IMR-90 (cell line): ENCODE results near the gene SRRM4. TPM values are rescaled to one million over a fixed set of nuclear protein-coding genes. Genes with fewer than 3 reads are reported as not detected.

Source experiments
- ATAC-seq: fragments of 200-7000 bp; cut with Tn5 transposase; 2 replicates; pipeline ENCODE4 v1.9.1; 2020; ENCODE audit warnings: low read depth, mild to moderate bottlenecking, moderate library complexity
- BruUV-seq: library from RNA; stranded (reverse); fragments of 400-500 nt; replicated peaks from 2 replicates; lab custom pipeline; 2021; lab: Mats Ljungman, UMichigan
- CTCF ChIA-PET: fragments of 300-600 bp; formaldehyde crosslinking; extraction: SDS; loops from one replicate; lab custom pipeline; 2021; ENCODE audit warnings: antibody characterized with exemption; lab: Yijun Ruan, JAX
- POLR2A ChIA-PET: fragments of 300-600 bp; sonication (Branson Sonifier 250); formaldehyde crosslinking; loops from one replicate; lab custom pipeline; 2022; ENCODE audit warnings: antibody characterized with exemption; ENCODE audit not compliant: unreplicated experiment; lab: Charles Lee
- DNase-seq: peaks from one replicate; pipeline ENCODE4 v3.0.0; 2013
- H2AFZ ChIP-seq: replicated peaks from 2 replicates; pipeline ENCODE3; 2013; ENCODE audit warnings: low read length, mild to moderate bottlenecking; ENCODE audit not compliant: poor library complexity
- H2AK5ac ChIP-seq: 2 replicates; pipeline ENCODE4 v1.6.1; 2013; ENCODE audit warnings: low read depth, low read length, inconsistent platforms
- H2AK9ac ChIP-seq: replicated peaks from 2 replicates; pipeline ENCODE3; 2013; ENCODE audit warnings: mild to moderate bottlenecking, low read depth, low read length, moderate library complexity; ENCODE audit not compliant: poor library complexity
- H2BK120ac ChIP-seq: 2 replicates; pipeline ENCODE4 v1.6.1; 2013; ENCODE audit warnings: low read depth, low read length, inconsistent platforms
- H2BK15ac ChIP-seq: 3 replicates; pipeline ENCODE4 v1.6.1; 2013; ENCODE audit warnings: low read depth, low read length, inconsistent platforms
- H2BK20ac ChIP-seq: 2 replicates; pipeline ENCODE4 v1.6.1; 2013; ENCODE audit warnings: low read depth, mild to moderate bottlenecking, inconsistent platforms, low read length, moderate library complexity
- H2BK5ac ChIP-seq: 2 replicates; pipeline ENCODE4 v1.6.1; 2013; ENCODE audit warnings: mild to moderate bottlenecking, low read depth, low read length, inconsistent platforms; ENCODE audit not compliant: poor library complexity, severe bottlenecking
- H3K14ac ChIP-seq: replicated peaks from 2 replicates; pipeline ENCODE4 v1.6.1; 2013; ENCODE audit warnings: low read depth, low read length, inconsistent platforms
- H3K18ac ChIP-seq: 2 replicates; pipeline ENCODE4 v1.6.1; 2013; ENCODE audit warnings: low read depth, low read length, control low read depth
- H3K23ac ChIP-seq: 2 replicates; pipeline ENCODE4 v1.6.1; 2013; ENCODE audit warnings: low read depth, low read length, inconsistent platforms
- H3K27ac ChIP-seq: 2 replicates; pipeline ENCODE4 v1.5.1; 2013; ENCODE audit warnings: mild to moderate bottlenecking, control low read depth, low read length; ENCODE audit not compliant: insufficient read depth
- H3K27me3 ChIP-seq: 2 replicates; pipeline ENCODE4 v1.6.1; 2013; ENCODE audit warnings: low read length; ENCODE audit not compliant: control insufficient read depth, insufficient read depth
- H3K36me3 ChIP-seq: 2 replicates; pipeline ENCODE4 v1.6.1; 2013; ENCODE audit warnings: low read length, mixed read lengths; ENCODE audit not compliant: control insufficient read depth, insufficient read depth
- H3K4ac ChIP-seq: 2 replicates; pipeline ENCODE4 v1.6.1; 2013; ENCODE audit warnings: low read depth, low read length, inconsistent platforms
- H3K4me1 ChIP-seq: 2 replicates; pipeline ENCODE4 v1.6.1; 2013; ENCODE audit warnings: low read length, mixed read lengths; ENCODE audit not compliant: control insufficient read depth, insufficient read depth
- H3K4me2 ChIP-seq: 2 replicates; pipeline ENCODE4 v1.6.1; 2013; ENCODE audit warnings: low read depth, mild to moderate bottlenecking, control low read depth, low read length, moderate library complexity
- H3K4me3 ChIP-seq: 2 replicates; pipeline ENCODE4 v1.5.1; 2013; ENCODE audit warnings: low read depth, mild to moderate bottlenecking, control low read depth, low read length, moderate library complexity; ENCODE audit not compliant: insufficient read depth
- H3K56ac ChIP-seq: 2 replicates; pipeline ENCODE4 v1.6.1; 2013; ENCODE audit warnings: low read length, inconsistent platforms; ENCODE audit not compliant: insufficient read depth; ENCODE audit errors: extremely low read depth
- H3K79me1 ChIP-seq, 2 experiments: 2 replicates each; pipeline ENCODE4 v1.6.1; 2013; ENCODE audit warnings: low read length in 2 of 2, inconsistent platforms in 1 of 2, low read depth in 1 of 2
- H3K9ac ChIP-seq: 2 replicates; pipeline ENCODE4 v1.6.1; 2013; ENCODE audit warnings: low read depth, low read length, control low read depth
- H3K9me1 ChIP-seq: 2 replicates; pipeline ENCODE4 v1.6.1; 2013; ENCODE audit warnings: low read length, inconsistent platforms; ENCODE audit not compliant: insufficient read depth
- H3K9me3 ChIP-seq: 2 replicates; pipeline ENCODE4 v1.6.1; 2013; ENCODE audit warnings: low read length; ENCODE audit not compliant: control insufficient read depth, insufficient read depth
- H4K20me1 ChIP-seq: 2 replicates; pipeline ENCODE4 v1.6.1; 2013; ENCODE audit warnings: low read length, inconsistent platforms; ENCODE audit not compliant: insufficient read depth
- H4K5ac ChIP-seq: 2 replicates; pipeline ENCODE4 v1.6.1; 2013; ENCODE audit warnings: mild to moderate bottlenecking, low read depth, low read length, control low read depth
- H4K8ac ChIP-seq, 2 experiments: 2 replicates each; pipeline ENCODE4 v1.6.1; 2013; ENCODE audit warnings: low read depth in 2 of 2, low read length in 2 of 2, control low read depth in 1 of 2, inconsistent platforms in 1 of 2
- H4K91ac ChIP-seq: 2 replicates; pipeline ENCODE4 v1.6.1; 2013; ENCODE audit warnings: low read depth, low read length, inconsistent platforms; ENCODE audit not compliant: insufficient read depth
- BHLHE40 ChIP-seq: fragments of 150-350 bp; IDR thresholded peaks from 2 replicates; pipeline ENCODE4 v1.6.1; 2016; ENCODE audit warnings: mild to moderate bottlenecking, low read depth, low read length
- CEBPB ChIP-seq: IDR thresholded peaks from 2 replicates; pipeline ENCODE4 v1.6.1; 2012; ENCODE audit warnings: low read depth, low read length, improper control_type of control experiment
- CHD1 ChIP-seq: IDR thresholded peaks from 2 replicates; pipeline ENCODE4 v1.6.1; 2012; ENCODE audit warnings: low read depth, low read length, improper control_type of control experiment
- CTCF ChIP-seq: conservative IDR thresholded peaks from 2 replicates; pipeline ENCODE4 v1.5.1; 2012; ENCODE audit warnings: mild to moderate bottlenecking, low read depth, low read length, improper control_type of control experiment
- ELK1 ChIP-seq: fragments of 150-350 bp; IDR thresholded peaks from 2 replicates; pipeline ENCODE4 v1.6.1; 2016; ENCODE audit warnings: low read depth, mild to moderate bottlenecking, low read length, moderate library complexity, borderline replicate concordance
- FOS ChIP-seq: fragments of 150-350 bp; IDR thresholded peaks from 2 replicates; pipeline ENCODE4 v1.6.1; 2016; ENCODE audit warnings: low read depth, low read length
- MAFK ChIP-seq: IDR thresholded peaks from 2 replicates; pipeline ENCODE4 v1.6.1; 2012; ENCODE audit warnings: low read depth, low read length, improper control_type of control experiment
- MAZ ChIP-seq: IDR thresholded peaks from 2 replicates; pipeline ENCODE4 v1.6.1; 2012; ENCODE audit warnings: low read depth, mild to moderate bottlenecking, low read length, improper control_type of control experiment, moderate library complexity, borderline replicate concordance
- MXI1 ChIP-seq: IDR thresholded peaks from 2 replicates; pipeline ENCODE4 v1.6.1; 2012; ENCODE audit warnings: low read depth, mild to moderate bottlenecking, low read length, moderate library complexity, borderline replicate concordance
- NFE2L2 ChIP-seq: fragments of 150-350 bp; IDR thresholded peaks from 2 replicates; pipeline ENCODE4 v1.6.1; 2016; ENCODE audit warnings: low read depth, mild to moderate bottlenecking, low read length
- POLR2A ChIP-seq: IDR thresholded peaks from 2 replicates; pipeline ENCODE4 v1.6.1; 2012; ENCODE audit warnings: mild to moderate bottlenecking, low read depth, low read length
- RAD21 ChIP-seq: IDR thresholded peaks from 2 replicates; pipeline ENCODE4 v1.6.1; 2012; ENCODE audit warnings: low read length, improper control_type of control experiment
- RCOR1 ChIP-seq: IDR thresholded peaks from 2 replicates; pipeline ENCODE4 v1.6.1; 2012; ENCODE audit warnings: mild to moderate bottlenecking, low read length, improper control_type of control experiment; ENCODE audit not compliant: insufficient replicate concordance
- RFX5 ChIP-seq: IDR thresholded peaks from 2 replicates; pipeline ENCODE4 v1.8.0; 2012; ENCODE audit warnings: low read depth, mild to moderate bottlenecking, low read length, moderate library complexity
- SMC3 ChIP-seq: fragments of 150-350 bp; IDR thresholded peaks from 2 replicates; pipeline ENCODE4 v1.6.1; 2016; ENCODE audit warnings: low read depth, mild to moderate bottlenecking, antibody characterized with exemption, low read length, moderate library complexity
- USF2 ChIP-seq: fragments of 150-350 bp; IDR thresholded peaks from 2 replicates; pipeline ENCODE4 v1.6.1; 2017; ENCODE audit warnings: mild to moderate bottlenecking, antibody characterized with exemption, low read length, low read depth
- WGBS, 2 experiments: methylation state at CpG; one replicate each; pipeline versions ENCODE4 v1.1.5 to v1.1.7; 2013; ENCODE audit warnings: missing lambda C conversion rate in 2 of 2; ENCODE audit not compliant: insufficient read length in 1 of 2; ENCODE audit errors: extremely low coverage in 2 of 2; 5-methylcytosine and 5-hydroxymethylcytosine counted together
- dilution Hi-C: fragments of 300-500 bp; cut with HindIII; formaldehyde crosslinking; loops from one replicate; pipeline ENCODE4 v1.14.3; 2018; ENCODE audit warnings: low sequenced_read_pairs; ENCODE audit not compliant: unreplicated experiment
- in situ Hi-C: fragments of 300-500 bp; cut with MboI; formaldehyde crosslinking; loops from 3 replicates; pipeline ENCODE4 v1.14.3; 2019; ENCODE audit warnings: low sequenced_read_pairs, inconsistent platforms, mixed read lengths
- intact Hi-C: fragments of 100-400 bp; cut with micrococcal nuclease; formaldehyde crosslinking; loops from 2 replicates; pipeline ENCODE4 v1.10.0; 2022
- polyA plus RNA-seq, 3 experiments: library from polyadenylated mRNA; depleted of rRNA; stranded (reverse); fragments of >200 nt; gene quantifications; 2 replicates each; pipeline ENCODE4 v1.2.3, GENCODE V29; 2012; ENCODE audit warnings: low replicate concordance in 1 of 3
- total RNA-seq: library from RNA; depleted of rRNA; stranded (reverse); fragments of >200 nt; gene quantifications from 2 replicates; pipeline ENCODE4 v1.2.3, GENCODE V29; 2012

The SRRM4 gene
- total and polyA plus RNA-seq, 2 of the 4 experiments (the other 2 are of a cell fraction), result not detected

- Histone ChIP-seq H2AK9ac (no peak overlapping the region), H2BK120ac (no peak overlapping the region), H3K56ac (no peak overlapping the region), H3K4me3 (no peak overlapping the region), H3K4ac (no peak overlapping the region), H4K8ac (no peak overlapping the region), H3K27me3 (no peaks in the 10 kb centered on the region), H3K9me1 (0 out of 2 replicates have a peak, but pooled peaks cover 3% of the 10 kb centered on the region), H4K20me1 (no peaks in the 10 kb centered on the region), H3K14ac (no peak overlapping the region), H3K18ac (no peak overlapping the region), H2BK15ac (no peak overlapping the region), H3K4me1 (0 out of 2 replicates have a peak, but pooled peaks cover 2% of the 10 kb centered on the region), H3K23ac (no peak overlapping the region), H2BK20ac (no peak overlapping the region), H3K79me1 (no peaks in the 10 kb centered on the region), H4K5ac (no peak overlapping the region), H2BK5ac (no peak overlapping the region), H3K27ac (no peak overlapping the region), H3K9ac (no peak overlapping the region), H2AFZ (no peak overlapping the region), H3K36me3 (no peaks in the 10 kb centered on the region), H2AK5ac (no peak overlapping the region), H4K91ac (no peak overlapping the region), H3K9me3 (no peaks in the 10 kb centered on the region), H3K4me2 (no peak overlapping the region)
- intact Hi-C loops, result no loop called here
- dilution Hi-C loops, result no loop called here
- WGBS, 2 experiments, result no CpG with 5 or more reads among the region's 4 CpGs
- TF ChIP-seq BHLHE40, result no peak
- TF ChIP-seq MXI1, result no peak
- TF ChIP-seq CTCF, result no peak
- TF ChIP-seq SMC3, result no peak
- TF ChIP-seq MAZ, result no peak
- TF ChIP-seq CEBPB, result no peak
- TF ChIP-seq ELK1, result no peak
- TF ChIP-seq MAFK, result no peak
- no peak for TF ChIP-seq RAD21
- no peak for TF ChIP-seq POLR2A
- no peak for TF ChIP-seq CHD1
- TF ChIP-seq USF2, result no peak
- TF ChIP-seq RCOR1, result no peak
- no peak for TF ChIP-seq RFX5
- TF ChIP-seq NFE2L2, result no peak
- TF ChIP-seq FOS, result no peak
- DNase-seq, result no peak
- ChIA-PET CTCF (no interaction called here), POLR2A (no interaction called here)
- no TSS peak for BruUV-seq
- no peak for ATAC-seq
- in situ Hi-C loops, result no loop called here
Observed at GRCh38 chr12:119200601-119201000, 219.3 kb downstream of the SRRM4 start.
